Left kidney (tissue), 2 donors: ENCODE results near the gene TFAP2A. TPM values are rescaled to one million over a fixed set of nuclear protein-coding genes. Genes with fewer than 3 reads are reported as not detected.

Experiments used
- DNase-seq: peaks from one replicate; pipeline ENCODE4 v3.0.0-alpha.2; 2013
- polyA plus RNA-seq: library from polyadenylated mRNA; unstranded; fragments of 120-200 nt; gene quantifications from one replicate; pipeline ENCODE4 v1.2.1, GENCODE V29; 2013; ENCODE audit not compliant: insufficient read length

The TFAP2A gene
- polyA plus RNA-seq, 1 donor: 33.6 TPM

- no peak for DNase-seq
Observed at GRCh38 chr6:10426781-10427279, 12.0 kb upstream of the TFAP2A start.

- DNase-seq: no peak
Observed at GRCh38 chr6:10425975-10426780, 11.3 kb upstream of the TFAP2A start.

GRCh38 chr6:10425176-10425974, 10.5 kb upstream of the TFAP2A start:
- DNase-seq: no peak

DNA sequence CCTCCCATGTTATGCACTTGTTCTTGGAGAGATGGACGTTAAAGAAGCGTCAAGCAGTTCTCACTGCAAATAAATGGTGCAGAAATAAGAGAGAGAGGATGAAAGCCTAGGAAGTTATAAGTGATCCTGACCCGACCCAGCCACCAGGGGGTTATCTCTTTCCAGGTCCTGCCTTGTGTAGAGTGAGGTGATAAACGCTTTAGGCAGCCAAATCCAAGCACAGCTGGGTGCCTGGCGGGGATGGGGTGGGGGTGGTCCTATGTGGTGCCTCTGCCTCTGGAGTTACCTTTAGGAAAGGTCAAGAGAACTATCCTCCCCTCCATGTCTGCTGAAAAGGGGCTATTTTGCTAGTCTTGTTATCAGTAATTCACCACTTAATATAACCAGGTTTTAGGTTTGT, 9.2 kb upstream of the TFAP2A start:
- no peak for DNase-seq

- no peak for DNase-seq
Observed at GRCh38 chr6:10422737-10423034, 7.8 kb upstream of the TFAP2A start.

- no peak for DNase-seq
Observed at GRCh38 chr6:10421921-10422736, 7.3 kb upstream of the TFAP2A start.

- no peak for DNase-seq
Observed at GRCh38 chr6:10421158-10421920, 6.5 kb upstream of the TFAP2A start.

DNA sequence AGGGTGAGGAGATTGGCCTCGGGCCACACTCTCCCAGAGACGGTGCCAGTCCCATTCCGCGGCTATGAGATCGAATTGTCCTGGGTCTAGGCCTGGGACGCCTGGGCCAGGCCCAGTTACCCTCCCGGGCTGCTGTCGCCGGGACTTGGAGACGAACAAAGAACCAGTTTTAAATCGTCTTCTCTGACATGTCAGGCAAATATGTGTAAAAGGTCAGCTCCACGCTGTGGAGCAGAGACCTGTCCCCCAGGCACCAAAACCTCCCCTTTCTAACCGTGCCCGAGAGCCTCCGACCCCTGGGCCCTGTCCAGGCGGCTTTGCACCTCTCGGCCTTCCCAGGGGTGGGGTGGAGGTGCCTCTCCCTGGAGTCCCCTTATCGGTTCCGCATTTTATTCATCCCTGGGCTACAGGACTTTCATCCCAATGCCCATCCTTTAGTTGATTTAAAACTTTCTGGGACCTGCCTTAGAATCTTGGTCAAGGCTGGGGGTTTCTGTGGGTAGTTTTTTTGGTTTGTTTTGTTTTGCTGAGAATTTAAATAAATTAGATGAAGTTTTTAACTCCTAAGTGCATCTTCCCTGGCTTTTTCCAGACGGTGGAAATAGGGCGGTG, 5.8 kb upstream of the TFAP2A start:
- no peak for DNase-seq

GRCh38 chr6:10419749-10420545, 5.1 kb upstream of the TFAP2A start:
- no peak for DNase-seq

GRCh38 chr6:10418862-10419748, 4.2 kb upstream of the TFAP2A start:
- no peak for DNase-seq

GRCh38 chr6:10418361-10418861, 3.5 kb upstream of the TFAP2A start:
- no peak for DNase-seq

GRCh38 chr6:10417681-10418104, 2.8 kb upstream of the TFAP2A start:
- DNase-seq: no peak

DNA sequence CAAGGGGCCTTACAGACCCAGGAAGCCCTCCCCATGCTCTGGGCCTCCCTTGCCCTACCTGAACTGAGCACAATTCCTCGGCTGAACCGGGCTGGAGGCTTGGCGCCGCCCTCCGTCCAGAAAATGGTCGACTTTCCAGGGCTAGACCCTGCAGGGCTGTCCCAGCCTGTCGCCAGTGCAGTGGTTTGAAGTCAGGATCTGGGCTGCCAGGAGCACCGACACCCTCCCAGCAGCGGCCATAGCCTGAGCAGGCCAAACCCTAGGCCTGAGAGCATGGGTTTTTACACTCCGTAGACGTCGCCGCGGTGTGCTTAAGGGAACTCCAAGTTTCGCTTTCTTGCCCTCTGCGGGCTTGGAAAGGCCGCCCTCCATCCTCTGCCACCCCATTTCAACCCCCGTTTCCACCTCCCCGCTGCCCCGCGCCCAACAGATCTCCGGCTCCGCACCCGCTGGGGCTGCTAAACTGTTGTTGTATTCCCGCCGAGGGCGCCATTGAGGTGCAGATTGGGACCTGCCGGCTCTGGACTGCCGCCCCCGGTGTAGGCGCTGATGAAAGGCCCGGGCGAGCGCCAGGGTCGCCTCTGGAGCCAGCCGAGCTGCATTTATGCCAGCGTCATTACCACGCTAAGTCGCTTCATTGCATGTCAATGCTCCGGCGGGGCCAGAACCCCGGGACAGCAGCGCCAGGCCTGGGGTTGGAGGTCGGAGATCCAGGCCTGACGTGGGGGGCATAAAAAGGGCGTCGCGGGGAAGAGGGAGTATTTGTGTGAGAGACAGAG, 2.2 kb upstream of the TFAP2A start:
- no peak for DNase-seq

DNA sequence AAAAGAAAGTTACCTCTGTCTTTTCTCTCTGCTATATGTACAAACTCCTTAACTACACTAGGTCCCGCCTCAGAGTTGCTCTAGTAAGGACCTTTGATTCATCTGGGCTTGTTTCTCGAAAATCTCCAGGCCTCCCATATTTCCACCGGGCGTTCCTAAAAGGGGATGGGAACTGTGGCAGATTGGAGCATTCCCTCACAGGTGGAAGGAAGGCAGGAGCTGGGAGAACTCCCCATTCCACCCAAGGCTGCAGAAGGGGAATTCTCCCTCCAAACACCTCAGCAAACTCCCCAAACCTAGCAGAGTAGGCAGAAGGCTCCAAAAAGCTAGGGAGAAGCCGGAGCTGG, 1.6 kb upstream of the TFAP2A start:
- DNase-seq: no peak

DNA sequence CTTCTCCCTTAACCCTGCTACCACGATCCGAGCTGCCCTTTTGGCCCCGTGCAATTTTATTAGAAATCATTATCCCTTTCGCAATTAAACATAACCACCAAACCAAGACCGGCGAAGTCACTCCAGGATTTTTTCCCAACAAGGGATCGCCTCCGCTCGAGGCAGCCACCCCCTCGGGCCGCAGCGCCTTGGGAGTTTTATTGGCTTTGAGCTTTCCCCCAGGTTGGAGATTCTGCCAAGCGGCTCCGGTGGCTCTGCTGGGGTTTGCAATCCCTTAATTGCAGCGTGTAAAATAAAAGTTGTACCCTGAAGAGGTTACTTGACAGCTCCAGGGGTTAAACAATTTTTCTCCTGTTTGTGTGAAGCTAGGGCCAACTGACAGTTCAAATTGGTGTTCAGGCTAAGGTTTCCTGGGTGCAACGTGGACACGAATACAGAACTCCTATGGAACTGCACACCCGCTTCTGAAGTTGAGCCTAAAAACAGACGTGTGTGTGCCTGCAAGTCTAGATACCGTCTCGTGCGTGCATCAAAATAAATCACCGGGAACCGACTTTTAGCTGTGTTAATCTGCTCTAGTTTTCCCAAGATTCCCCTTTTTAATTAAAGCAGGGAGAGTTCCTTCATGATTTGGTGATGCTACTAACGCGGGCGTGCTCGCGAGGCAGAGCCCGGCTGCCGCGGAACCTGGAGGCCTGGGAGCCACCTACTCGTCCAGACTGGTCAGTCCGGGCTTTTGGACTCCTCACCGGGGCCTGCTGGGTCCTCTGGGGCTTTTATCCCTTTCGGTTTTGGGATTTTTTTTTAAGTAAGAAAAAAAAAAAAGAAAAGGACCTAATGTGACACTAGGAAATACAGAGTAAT, 975 bp upstream of the TFAP2A start:
- no peak for DNase-seq

GRCh38 chr6:10413850-10414738, 780 bp downstream of the TFAP2A start:
- DNase-seq: no peak
